AG09309 (cell line): Measurements from ENCODE around the gene SPPL2A.

Experiments
- DNase-seq: peaks from one replicate; pipeline ENCODE4 v3.0.0-alpha.2; 2010; ENCODE audit warnings: low read depth
- H3K4me3 ChIP-seq: 2 replicates; pipeline ENCODE4 v1.5.1; 2011; ENCODE audit warnings: mild to moderate bottlenecking, low read depth, low read length, moderate library complexity; ENCODE audit not compliant: control insufficient read depth
- CTCF ChIP-seq: IDR thresholded peaks from 2 replicates; pipeline ENCODE4 v1.5.1; 2011; ENCODE audit warnings: mild to moderate bottlenecking, low read depth, low read length, inconsistent platforms; ENCODE audit not compliant: insufficient read depth, control insufficient read depth; ENCODE audit errors: missing control alignments

Gene SPPL2A

GRCh38 chr15:50790778-50791453, 25.4 kb upstream of the SPPL2A start:
- no peak for DNase-seq
- no peak for TF ChIP-seq CTCF

GRCh38 chr15:50786871-50787270, 21.4 kb upstream of the SPPL2A start:
- no peak overlapping the region for H3K4me3 ChIP-seq
- DNase-seq: no peak
- TF ChIP-seq CTCF: no peak

More at GRCh38 chr15:50790778-50791453, 25.4 kb upstream of the SPPL2A start:
- H3K4me3 ChIP-seq: no peak overlapping the region

GRCh38 chr15:50786438-50786837, 20.9 kb upstream of the SPPL2A start:
- no peak for DNase-seq
- TF ChIP-seq CTCF: no peak
- no peak overlapping the region for H3K4me3 ChIP-seq

GRCh38 chr15:50783895-50784294, 18.4 kb upstream of the SPPL2A start:
- no peak for TF ChIP-seq CTCF
- no peak for DNase-seq
- no peak overlapping the region for H3K4me3 ChIP-seq

GRCh38 chr15:50783411-50783810, 17.9 kb upstream of the SPPL2A start:
- no peak overlapping the region for H3K4me3 ChIP-seq
- no peak for TF ChIP-seq CTCF
- no peak for DNase-seq

GRCh38 chr15:50778086-50778485, 12.6 kb upstream of the SPPL2A start:
- no peak for DNase-seq
- TF ChIP-seq CTCF: no peak

GRCh38 chr15:50777042-50777441, 11.5 kb upstream of the SPPL2A start:
- TF ChIP-seq CTCF: no peak
- no peak for DNase-seq
- no peak overlapping the region for H3K4me3 ChIP-seq

More at GRCh38 chr15:50778086-50778485, 12.6 kb upstream of the SPPL2A start:
- H3K4me3 ChIP-seq: no peak overlapping the region
